ENCODE measurements around the gene SMAD3.

DNA sequence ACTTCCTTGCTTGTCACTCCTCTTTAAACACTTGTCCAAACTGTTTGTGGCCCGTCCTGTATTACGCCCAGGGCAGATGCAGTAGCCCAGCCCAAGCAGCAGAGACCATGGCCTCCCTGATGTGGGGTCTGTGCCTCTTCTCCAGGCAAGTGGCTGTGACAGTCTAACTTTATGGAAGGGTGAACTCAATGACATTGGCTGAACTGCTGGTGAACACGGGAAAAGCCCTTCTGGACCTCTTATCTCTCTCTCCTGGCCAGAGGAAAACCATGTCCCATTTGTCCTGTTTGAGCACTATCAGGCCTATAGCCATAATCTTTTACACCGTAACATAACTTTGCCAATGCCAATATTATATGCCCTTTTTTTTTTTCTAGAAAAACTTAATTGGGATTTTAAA lies 67.6 kb downstream of the SMAD3 start:
- TF ChIP-seq, protein P1, sequence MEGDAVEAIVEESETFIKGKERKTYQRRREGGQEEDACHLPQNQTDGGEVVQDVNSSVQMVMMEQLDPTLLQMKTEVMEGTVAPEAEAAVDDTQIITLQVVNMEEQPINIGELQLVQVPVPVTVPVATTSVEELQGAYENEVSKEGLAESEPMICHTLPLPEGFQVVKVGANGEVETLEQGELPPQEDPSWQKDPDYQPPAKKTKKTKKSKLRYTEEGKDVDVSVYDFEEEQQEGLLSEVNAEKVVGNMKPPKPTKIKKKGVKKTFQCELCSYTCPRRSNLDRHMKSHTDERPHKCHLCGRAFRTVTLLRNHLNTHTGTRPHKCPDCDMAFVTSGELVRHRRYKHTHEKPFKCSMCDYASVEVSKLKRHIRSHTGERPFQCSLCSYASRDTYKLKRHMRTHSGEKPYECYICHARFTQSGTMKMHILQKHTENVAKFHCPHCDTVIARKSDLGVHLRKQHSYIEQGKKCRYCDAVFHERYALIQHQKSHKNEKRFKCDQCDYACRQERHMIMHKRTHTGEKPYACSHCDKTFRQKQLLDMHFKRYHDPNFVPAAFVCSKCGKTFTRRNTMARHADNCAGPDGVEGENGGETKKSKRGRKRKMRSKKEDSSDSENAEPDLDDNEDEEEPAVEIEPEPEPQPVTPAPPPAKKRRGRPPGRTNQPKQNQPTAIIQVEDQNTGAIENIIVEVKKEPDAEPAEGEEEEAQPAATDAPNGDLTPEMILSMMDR (IDR thresholded peaks at IDR 0.05) = no peak
- TF ChIP-seq POLR2A (IDR thresholded peaks at IDR 0.05) (no peak), POLR2AphosphoS5 (IDR thresholded peaks at IDR 0.05; ENCODE audit: insufficient read depth in 1 of 2, low read depth in 1 of 2) (no peak)
